HepG2 (cell line): ENCODE data around the gene TSEN34. TPM values are rescaled to one million over a fixed set of nuclear protein-coding genes. Genes with fewer than 3 reads are reported as not detected.

ENCODE experiments used
- ARID2 ChIP-seq: sonication (generic); formaldehyde crosslinking; IDR thresholded peaks from 2 replicates; pipeline ENCODE4 v1.8.1; 2022; ENCODE audit warnings: mild to moderate bottlenecking, missing genetic modification reagents, borderline replicate concordance
- CENPX ChIP-seq: sonication (generic); formaldehyde crosslinking; IDR thresholded peaks from 2 replicates; pipeline ENCODE4 v1.9.0; 2021; ENCODE audit warnings: mild to moderate bottlenecking, missing genetic modification reagents, moderate library complexity
- EHMT2 ChIP-seq: fragments of 200-600 bp; sonication (generic); IDR thresholded peaks from 2 replicates; pipeline ENCODE4 v1.7.0; 2017; ENCODE audit warnings: antibody characterized with exemption, low read depth, low read length, borderline replicate concordance
- IKZF4 ChIP-seq: sonication (generic); formaldehyde crosslinking; IDR thresholded peaks from 2 replicates; pipeline ENCODE4 v1.5.1; 2020; ENCODE audit warnings: borderline replicate concordance, mild to moderate bottlenecking, low read depth, missing genetic modification reagents; ENCODE audit errors: not compliant biosample characterization
- LCORL ChIP-seq, 2 experiments: fragments of 450-650 bp in 1 of 2; sonication (generic) in 1 of 2; formaldehyde crosslinking in 1 of 2; IDR thresholded peaks; 2 replicates each; pipeline versions ENCODE4 v1.5.0 to v1.6.1; 2017 to 2020; ENCODE audit warnings: antibody characterized with exemption in 1 of 2, missing genetic modification reagents in 1 of 2
- NFE2L1 ChIP-seq: sonication (generic); formaldehyde crosslinking; IDR thresholded peaks from 2 replicates; pipeline ENCODE4 v1.4.0; 2020; ENCODE audit warnings: missing genetic modification reagents, mild to moderate bottlenecking, borderline replicate concordance
- PAF1 ChIP-seq: IDR thresholded peaks from 2 replicates; pipeline ENCODE4 v1.6.1; 2016; ENCODE audit warnings: missing genetic modification reagents, missing compliant biosample characterization
- RFX3 ChIP-seq: IDR thresholded peaks from 2 replicates; pipeline ENCODE4 v1.6.1; 2016; ENCODE audit warnings: missing biosample characterization, missing genetic modification reagents
- STAT5B ChIP-seq: sonication (generic); formaldehyde crosslinking; IDR thresholded peaks from 2 replicates; pipeline ENCODE4 v1.4.0; 2020; ENCODE audit warnings: missing genetic modification reagents
- SUZ12 ChIP-seq: fragments of 150-350 bp; IDR thresholded peaks from 2 replicates; pipeline ENCODE4 v1.6.1; 2014; ENCODE audit warnings: low read depth, low read length
- ZEB1 ChIP-seq: IDR thresholded peaks from 2 replicates; pipeline ENCODE4 v1.6.1; 2012; ENCODE audit warnings: mild to moderate bottlenecking, low read depth, inconsistent platforms; ENCODE audit not compliant: insufficient replicate concordance
- ZNF224 ChIP-seq: sonication (generic); formaldehyde crosslinking; IDR thresholded peaks from 2 replicates; pipeline ENCODE4 v1.5.0; 2020; ENCODE audit warnings: mild to moderate bottlenecking, missing genetic modification reagents
- ZNF451 ChIP-seq: sonication (generic); formaldehyde crosslinking; IDR thresholded peaks from 2 replicates; pipeline ENCODE4 v1.5.0; 2020; ENCODE audit warnings: mild to moderate bottlenecking, missing genetic modification reagents
- ZNF790 ChIP-seq: sonication (generic); formaldehyde crosslinking; IDR thresholded peaks from 2 replicates; pipeline ENCODE4 v1.8.0; 2022; ENCODE audit warnings: missing genetic modification reagents, mild to moderate bottlenecking, borderline replicate concordance
- ZNF883 ChIP-seq: sonication (generic); formaldehyde crosslinking; IDR thresholded peaks from 2 replicates; pipeline ENCODE4 v1.5.1; 2020; ENCODE audit warnings: mild to moderate bottlenecking, missing genetic modification reagents; ENCODE audit errors: not compliant biosample characterization
- ZSCAN30 ChIP-seq: sonication (generic); formaldehyde crosslinking; IDR thresholded peaks from 2 replicates; pipeline ENCODE4 v1.5.0; 2020; ENCODE audit warnings: mild to moderate bottlenecking, missing genetic modification reagents
- polyA plus RNA-seq, 8 experiments: library from polyadenylated mRNA; depleted of rRNA in 3 of 8; stranded (reverse) in 7 of 8; unstranded in 1 of 8; fragments of >200 nt; fragmentation: Illumina TruSeq in 4 of 8; extraction: Trizol in 4 of 8; gene quantifications; 2 replicates each; pipeline versions ENCODE4 v1.2.1 to v1.2.3, GENCODE V29; 2011 to 2016; ENCODE audit warnings: low read depth in 4 of 8, missing spikeins in 1 of 8, mixed read lengths in 1 of 8; ENCODE audit not compliant: insufficient read depth in 1 of 8
- total RNA-seq, 5 experiments: library from RNA; depleted of rRNA; stranded (reverse); fragments of >200 nt; fragmentation: Illumina TruSeq; extraction: Trizol; gene quantifications; 2 replicates each; pipeline ENCODE4 v1.2.3, GENCODE V29; 2016; ENCODE audit warnings: low read depth in 1 of 5
- TF ChIP-seq, protein P1 (sequence below): IDR thresholded peaks from 2 replicates; pipeline ENCODE4 v1.6.1; 2012; ENCODE audit warnings: inconsistent platforms
- TF ChIP-seq, protein P2 (sequence below): sonication (generic); formaldehyde crosslinking; IDR thresholded peaks from 2 replicates; pipeline ENCODE4 v1.5.0; 2020; ENCODE audit warnings: missing genetic modification reagents, mild to moderate bottlenecking, borderline replicate concordance
- TF ChIP-seq, protein P3 (sequence below): sonication (generic); formaldehyde crosslinking; IDR thresholded peaks from 2 replicates; pipeline ENCODE4 v1.5.1; 2020; ENCODE audit warnings: missing genetic modification reagents, mild to moderate bottlenecking, borderline replicate concordance
- TF ChIP-seq, protein P4 (sequence below): sonication (generic); formaldehyde crosslinking; IDR thresholded peaks from 2 replicates; pipeline ENCODE4 v1.9.0; 2021; ENCODE audit warnings: missing genetic modification reagents, borderline replicate concordance
- TF ChIP-seq, protein P5 (sequence below): IDR thresholded peaks from 2 replicates; pipeline ENCODE4 v1.6.1; 2016; ENCODE audit warnings: mild to moderate bottlenecking, missing biosample characterization, missing genetic modification reagents
- TF ChIP-seq, protein P6 (sequence below): sonication (generic); formaldehyde crosslinking; IDR thresholded peaks from 2 replicates; pipeline ENCODE4 v1.5.0; 2020; ENCODE audit warnings: mild to moderate bottlenecking, missing genetic modification reagents

Gene TSEN34
- total and polyA plus RNA-seq, 2 of the 13 experiments (the other 11 are each of a cell fraction or from before 2014, with no cell fraction given) = 55.1 to 65.4 TPM

DNA sequence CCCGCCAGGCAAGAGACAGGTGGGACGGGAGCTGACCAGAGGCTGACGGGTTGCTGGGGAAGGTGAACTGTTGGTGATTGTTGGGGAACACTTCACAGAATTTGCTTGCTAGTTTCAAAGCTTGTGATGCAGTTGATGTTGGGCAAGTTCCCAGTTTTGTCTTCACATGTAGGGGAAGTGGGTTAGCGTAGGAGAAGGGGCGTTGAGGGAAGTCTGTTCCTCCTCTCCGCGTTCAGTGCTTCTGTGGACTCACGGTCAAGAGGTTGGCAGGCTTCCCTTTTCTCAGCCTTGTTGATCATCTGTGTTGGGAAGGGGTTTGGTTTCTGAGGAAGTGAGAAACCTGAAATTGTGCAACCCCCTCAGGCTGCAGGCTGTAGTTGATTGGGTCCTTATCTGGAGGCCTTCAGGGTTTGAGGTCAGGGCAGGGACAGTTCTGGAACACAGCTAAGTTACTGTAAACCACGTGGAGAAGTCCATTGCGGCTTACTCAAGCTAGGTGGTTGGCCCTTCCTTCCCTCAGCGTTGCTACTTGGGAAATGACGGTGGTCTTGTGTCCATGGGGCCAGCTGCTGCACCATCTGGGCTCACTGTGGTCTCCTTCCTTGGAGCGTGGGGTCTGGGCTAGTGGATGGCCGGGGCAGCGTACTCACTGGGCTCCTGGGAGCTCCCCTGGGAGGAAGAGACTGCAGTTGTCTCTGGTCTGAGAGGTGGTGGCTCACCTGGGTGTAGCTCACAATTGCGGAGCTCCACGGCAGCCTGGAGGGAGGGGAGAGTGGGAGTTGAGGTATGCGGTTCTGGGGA is 17.1 kb downstream of the TSEN34 start (continued):
- TF ChIP-seq ARID2 = peak; percentile 66; the same call in 1 of the 2 replicates
- no peak for TF ChIP-seq IKZF4
- no peak for TF ChIP-seq SUZ12
- TF ChIP-seq PAF1 (CRISPR knock-in tag) = peak; percentile 95
- TF ChIP-seq ZNF883 (CRISPR knock-in tag) = no peak
- no peak for TF ChIP-seq ZSCAN30
- TF ChIP-seq, protein P1, sequence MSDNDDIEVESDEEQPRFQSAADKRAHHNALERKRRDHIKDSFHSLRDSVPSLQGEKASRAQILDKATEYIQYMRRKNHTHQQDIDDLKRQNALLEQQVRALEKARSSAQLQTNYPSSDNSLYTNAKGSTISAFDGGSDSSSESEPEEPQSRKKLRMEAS = peak; percentile 71
- TF ChIP-seq EHMT2 = no peak
- TF ChIP-seq ZNF790 (CRISPR knock-in tag) = no peak
- no peak for TF ChIP-seq NFE2L1 (CRISPR knock-in tag)
- TF ChIP-seq ZEB1 = no peak
- TF ChIP-seq ZNF451 (CRISPR knock-in tag) = no peak
- TF ChIP-seq, protein P2, sequence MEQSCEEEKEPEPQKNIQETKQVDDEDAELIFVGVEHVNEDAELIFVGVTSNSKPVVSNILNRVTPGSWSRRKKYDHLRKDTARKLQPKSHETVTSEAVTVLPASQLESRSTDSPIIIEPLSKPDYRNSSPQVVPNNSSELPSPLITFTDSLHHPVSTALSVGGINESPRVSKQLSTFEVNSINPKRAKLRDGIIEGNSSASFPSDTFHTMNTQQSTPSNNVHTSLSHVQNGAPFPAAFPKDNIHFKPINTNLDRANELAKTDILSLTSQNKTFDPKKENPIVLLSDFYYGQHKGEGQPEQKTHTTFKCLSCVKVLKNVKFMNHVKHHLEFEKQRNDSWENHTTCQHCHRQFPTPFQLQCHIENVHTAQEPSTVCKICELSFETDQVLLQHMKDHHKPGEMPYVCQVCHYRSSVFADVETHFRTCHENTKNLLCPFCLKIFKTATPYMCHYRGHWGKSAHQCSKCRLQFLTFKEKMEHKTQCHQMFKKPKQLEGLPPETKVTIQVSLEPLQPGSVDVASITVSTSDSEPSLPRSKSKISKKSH (CRISPR knock-in tag) = no peak
- TF ChIP-seq, protein P3, sequence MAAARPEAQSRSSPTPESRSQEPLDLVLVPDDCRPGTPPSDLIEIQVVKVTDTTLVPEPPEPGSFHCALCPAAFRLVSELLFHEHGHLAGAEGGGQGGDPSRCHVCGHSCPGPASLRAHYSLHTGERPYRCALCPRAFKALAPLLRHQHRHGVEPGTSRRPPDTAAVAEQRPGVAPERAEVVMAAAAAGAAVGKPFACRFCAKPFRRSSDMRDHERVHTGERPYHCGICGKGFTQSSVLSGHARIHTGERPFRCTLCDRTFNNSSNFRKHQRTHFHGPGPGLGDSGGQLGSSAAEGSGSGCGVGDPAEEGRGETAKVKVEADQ (CRISPR knock-in tag) = no peak
- TF ChIP-seq LCORL (IDR thresholded peaks at IDR 0.05) = no peak
- no peak for TF ChIP-seq LCORL (CRISPR knock-in tag; IDR thresholded peaks at IDR 0.05)
- TF ChIP-seq RFX3 = no peak
- TF ChIP-seq, protein P4, sequence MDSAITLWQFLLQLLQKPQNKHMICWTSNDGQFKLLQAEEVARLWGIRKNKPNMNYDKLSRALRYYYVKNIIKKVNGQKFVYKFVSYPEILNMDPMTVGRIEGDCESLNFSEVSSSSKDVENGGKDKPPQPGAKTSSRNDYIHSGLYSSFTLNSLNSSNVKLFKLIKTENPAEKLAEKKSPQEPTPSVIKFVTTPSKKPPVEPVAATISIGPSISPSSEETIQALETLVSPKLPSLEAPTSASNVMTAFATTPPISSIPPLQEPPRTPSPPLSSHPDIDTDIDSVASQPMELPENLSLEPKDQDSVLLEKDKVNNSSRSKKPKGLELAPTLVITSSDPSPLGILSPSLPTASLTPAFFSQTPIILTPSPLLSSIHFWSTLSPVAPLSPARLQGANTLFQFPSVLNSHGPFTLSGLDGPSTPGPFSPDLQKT (CRISPR knock-in tag) = no peak
- TF ChIP-seq CENPX (CRISPR knock-in tag) = no peak
- no peak for TF ChIP-seq STAT5B (CRISPR knock-in tag)
- TF ChIP-seq, protein P5, sequence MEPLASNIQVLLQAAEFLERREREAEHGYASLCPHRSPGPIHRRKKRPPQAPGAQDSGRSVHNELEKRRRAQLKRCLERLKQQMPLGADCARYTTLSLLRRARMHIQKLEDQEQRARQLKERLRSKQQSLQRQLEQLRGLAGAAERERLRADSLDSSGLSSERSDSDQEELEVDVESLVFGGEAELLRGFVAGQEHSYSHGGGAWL = no peak; the same call in 1 of the 2 replicates
- TF ChIP-seq, protein P6, sequence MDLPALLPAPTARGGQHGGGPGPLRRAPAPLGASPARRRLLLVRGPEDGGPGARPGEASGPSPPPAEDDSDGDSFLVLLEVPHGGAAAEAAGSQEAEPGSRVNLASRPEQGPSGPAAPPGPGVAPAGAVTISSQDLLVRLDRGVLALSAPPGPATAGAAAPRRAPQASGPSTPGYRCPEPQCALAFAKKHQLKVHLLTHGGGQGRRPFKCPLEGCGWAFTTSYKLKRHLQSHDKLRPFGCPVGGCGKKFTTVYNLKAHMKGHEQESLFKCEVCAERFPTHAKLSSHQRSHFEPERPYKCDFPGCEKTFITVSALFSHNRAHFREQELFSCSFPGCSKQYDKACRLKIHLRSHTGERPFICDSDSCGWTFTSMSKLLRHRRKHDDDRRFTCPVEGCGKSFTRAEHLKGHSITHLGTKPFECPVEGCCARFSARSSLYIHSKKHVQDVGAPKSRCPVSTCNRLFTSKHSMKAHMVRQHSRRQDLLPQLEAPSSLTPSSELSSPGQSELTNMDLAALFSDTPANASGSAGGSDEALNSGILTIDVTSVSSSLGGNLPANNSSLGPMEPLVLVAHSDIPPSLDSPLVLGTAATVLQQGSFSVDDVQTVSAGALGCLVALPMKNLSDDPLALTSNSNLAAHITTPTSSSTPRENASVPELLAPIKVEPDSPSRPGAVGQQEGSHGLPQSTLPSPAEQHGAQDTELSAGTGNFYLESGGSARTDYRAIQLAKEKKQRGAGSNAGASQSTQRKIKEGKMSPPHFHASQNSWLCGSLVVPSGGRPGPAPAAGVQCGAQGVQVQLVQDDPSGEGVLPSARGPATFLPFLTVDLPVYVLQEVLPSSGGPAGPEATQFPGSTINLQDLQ (CRISPR knock-in tag) = no peak
- TF ChIP-seq ZNF224 = no peak
